Measurements from ENCODE around the gene LEPR.
A peak's percentile ranks its signal among the peaks of the same experiment; 100 is the strongest.

LEPR gene

DNA sequence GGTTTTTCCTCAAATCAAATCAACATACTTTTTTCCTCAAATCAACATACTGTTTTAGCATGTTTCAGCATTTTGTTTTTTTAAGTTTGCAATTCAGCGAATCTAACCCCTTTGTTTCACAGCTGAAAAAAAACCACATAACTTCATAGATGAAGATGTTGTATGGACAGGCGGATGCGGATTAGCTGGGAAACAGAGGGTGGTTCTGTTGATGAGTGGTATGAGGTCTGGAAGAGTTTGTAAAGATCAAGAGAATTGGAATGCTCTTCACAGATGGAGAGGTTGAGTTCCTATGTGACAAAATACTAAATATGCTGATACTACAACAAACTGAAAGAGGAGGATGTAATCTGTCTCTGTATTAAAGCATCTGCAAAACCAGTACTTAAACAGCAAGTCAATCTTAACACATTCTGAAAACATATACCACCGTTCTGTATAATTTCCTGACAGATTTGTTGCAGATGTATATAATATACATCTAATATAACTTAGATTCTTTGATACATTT lies 10.6 kb upstream of the LEPR start:
- DNase-seq (ENCODE audit: low read depth in 3 of 3): no peak

DNA sequence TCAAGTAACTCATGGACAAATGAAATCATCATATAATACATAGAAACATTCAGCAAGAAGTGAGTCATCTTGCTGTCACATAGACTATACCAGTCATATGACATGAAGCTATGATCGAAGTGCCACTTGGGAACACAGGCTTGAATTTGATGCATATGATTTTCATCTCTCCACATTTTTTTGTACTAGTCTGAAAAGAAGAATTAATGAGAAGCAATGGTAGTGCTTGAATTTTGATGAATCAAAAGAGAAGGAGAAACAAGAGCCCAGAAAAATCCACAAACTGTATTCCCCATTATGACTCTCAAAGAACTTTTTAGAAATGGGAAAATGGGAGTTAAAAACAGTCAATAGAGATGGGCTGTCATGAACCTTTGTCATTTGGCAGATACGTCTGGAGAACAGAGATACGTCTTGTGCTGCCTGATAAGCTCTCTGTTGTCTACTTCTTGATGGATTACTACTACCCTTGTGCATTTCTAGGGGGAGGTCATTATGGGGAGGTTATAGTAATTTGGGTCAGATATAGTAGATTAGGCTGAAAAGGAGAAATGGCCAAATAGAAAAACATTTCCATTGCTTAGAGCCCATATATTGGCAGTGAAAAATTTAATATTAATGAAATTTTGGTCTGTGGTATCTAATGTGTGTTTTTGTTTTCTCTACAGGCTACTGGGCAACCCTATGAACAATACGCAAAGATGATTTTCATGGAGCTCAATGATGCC lies 8.0 kb upstream of the LEPR start:
- DNase-seq (ENCODE audit: low read depth in 3 of 3): no peak

- DNase-seq (ENCODE audit: low read depth in 3 of 3): no peak
Observed at GRCh38 chr1:65412984-65413375, 7.5 kb upstream of the LEPR start.

DNA sequence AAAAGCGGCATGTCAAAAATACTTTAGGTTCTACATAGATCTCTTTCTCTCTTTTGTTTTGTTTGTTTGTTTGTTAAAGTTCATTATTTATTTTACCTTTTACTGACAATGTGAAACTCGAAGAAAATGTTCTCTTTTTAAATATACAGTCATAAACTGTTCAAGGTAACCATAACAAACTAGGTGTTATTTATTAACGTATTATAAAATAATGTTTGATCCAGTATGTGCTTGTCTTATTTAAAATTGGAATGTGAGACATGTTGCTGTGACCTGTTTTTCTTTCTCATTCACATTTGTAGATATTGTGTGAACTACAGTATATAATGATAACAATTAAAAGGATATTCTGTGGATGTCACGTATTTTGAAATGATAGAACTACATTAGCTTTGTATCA lies 5.9 kb upstream of the LEPR start:
- no peak for DNase-seq (ENCODE audit: low read depth in 3 of 3)

DNA sequence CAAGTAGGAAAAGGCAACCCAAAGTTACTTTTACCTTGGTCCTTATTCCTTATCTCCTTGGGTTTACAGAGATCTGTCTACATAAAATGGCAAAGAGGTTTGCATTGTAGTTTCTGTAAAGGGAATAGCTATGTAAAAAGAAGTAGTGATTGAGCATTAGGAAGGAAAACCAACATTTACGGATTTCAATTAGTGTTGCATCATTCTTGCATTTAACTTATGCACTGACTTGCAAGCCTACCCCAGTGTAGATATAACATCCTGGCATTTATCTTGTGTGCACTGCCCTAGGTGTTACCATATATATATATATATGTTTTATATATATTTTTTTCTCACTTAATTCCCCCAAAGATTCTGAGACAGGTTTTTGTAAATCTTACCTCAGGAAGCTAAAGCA lies 3.7 kb upstream of the LEPR start:
- DNase-seq (ENCODE audit: low read depth in 3 of 3): no peak

DNA sequence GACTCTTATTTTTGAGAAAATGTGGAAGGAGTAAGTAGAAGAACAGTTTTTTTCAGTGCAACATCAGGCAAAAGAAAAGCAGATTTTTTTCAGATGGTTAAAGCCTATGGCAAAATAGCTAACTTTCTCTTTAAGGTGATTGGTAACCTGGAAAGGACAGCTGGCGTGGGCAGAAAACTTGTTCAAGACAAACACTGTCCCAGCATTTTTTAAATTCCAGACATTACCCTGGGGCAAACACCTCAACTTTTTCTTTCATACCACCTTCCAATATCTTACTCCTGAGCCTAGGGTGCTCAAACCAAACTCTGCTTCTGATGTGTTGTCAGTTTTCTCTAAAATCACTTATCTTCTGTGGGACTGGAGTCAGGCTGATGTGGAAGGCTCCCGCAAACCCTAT lies 2.7 kb upstream of the LEPR start:
- no peak for DNase-seq (ENCODE audit: low read depth in 3 of 3)

DNA sequence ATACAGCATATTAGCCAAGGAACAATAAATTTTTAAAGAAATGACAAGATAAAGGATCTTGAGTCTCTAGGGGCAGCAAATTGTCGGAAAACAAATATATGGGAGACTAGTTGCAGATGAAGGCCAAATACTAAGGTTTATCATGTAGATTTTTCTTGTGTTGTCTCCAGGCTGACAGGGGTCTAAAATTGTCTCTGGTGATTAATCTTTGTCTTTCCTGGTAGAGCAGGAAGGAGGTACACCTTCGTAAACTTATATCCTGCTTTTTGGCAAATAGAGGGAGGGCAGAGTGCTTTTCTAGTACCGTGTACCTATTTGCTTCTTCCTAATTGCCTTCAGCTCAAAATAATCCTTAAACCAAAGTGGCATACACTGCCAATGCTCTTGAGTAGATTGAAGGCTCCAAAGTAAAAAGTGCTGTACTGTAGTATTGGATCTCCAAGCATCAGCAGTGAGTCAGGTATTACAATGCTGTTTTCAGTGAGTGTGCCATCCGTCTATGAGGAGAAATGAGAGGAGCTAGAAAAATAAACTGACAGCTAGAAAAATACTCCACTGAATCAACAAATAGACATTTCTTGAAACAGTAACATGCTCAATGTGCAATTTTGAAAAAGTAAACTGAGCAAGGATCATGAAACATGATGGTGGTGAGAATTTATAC lies 1.8 kb upstream of the LEPR start:
- no peak for DNase-seq (ENCODE audit: low read depth in 3 of 3)

DNA sequence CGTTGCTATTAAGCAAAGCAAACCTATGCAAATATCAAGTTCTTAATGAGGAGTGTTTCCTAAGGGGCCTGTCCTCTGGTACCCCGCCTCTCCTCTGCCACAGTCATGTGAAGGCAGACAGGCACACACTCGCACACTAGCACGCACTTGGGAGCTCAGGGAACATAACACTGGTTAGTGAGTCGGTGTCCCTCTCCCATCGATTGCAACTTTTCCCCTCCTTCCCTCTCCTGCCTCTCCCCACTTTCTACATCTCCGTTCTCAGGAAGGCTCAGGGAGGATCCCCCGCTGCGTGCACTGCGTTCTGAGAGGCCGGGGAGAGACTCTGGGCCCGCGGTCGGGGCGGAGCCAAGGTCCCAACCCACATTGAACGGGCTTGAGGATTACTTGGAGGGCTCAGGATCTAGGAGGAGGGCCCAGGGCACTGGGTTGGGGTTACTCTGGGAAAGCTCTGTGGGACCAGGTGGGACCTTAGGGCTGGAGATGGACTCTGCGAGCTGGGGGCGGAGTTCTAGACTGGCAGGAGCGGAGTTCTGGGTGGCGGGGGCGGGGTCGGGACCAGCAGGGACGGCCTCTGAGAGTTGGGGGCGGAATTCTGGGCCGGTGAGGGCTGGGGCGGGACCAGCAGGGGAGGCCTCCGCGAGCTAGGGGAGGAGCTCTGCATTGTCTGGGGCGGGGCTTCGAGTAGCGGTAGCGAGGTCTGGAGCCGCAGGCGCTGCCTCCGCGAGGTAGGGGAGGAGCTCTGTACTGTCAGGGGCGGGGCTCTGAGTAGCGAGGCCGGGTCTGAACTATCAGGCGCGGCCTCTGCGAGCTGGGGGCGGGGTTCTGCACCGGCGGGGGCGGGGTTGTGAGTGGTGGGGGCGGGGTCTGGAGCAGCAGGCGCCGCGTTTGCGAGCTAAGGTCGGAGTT lies 533 bp upstream of the LEPR start:
- DNase-seq (ENCODE audit: low read depth in 3 of 3): peak; percentile 96 to 99 (median 97)

- no peak for DNase-seq (ENCODE audit: low read depth in 3 of 3)
Observed at GRCh38 chr1:65421351-65422025, 1.0 kb downstream of the LEPR start.

DNA sequence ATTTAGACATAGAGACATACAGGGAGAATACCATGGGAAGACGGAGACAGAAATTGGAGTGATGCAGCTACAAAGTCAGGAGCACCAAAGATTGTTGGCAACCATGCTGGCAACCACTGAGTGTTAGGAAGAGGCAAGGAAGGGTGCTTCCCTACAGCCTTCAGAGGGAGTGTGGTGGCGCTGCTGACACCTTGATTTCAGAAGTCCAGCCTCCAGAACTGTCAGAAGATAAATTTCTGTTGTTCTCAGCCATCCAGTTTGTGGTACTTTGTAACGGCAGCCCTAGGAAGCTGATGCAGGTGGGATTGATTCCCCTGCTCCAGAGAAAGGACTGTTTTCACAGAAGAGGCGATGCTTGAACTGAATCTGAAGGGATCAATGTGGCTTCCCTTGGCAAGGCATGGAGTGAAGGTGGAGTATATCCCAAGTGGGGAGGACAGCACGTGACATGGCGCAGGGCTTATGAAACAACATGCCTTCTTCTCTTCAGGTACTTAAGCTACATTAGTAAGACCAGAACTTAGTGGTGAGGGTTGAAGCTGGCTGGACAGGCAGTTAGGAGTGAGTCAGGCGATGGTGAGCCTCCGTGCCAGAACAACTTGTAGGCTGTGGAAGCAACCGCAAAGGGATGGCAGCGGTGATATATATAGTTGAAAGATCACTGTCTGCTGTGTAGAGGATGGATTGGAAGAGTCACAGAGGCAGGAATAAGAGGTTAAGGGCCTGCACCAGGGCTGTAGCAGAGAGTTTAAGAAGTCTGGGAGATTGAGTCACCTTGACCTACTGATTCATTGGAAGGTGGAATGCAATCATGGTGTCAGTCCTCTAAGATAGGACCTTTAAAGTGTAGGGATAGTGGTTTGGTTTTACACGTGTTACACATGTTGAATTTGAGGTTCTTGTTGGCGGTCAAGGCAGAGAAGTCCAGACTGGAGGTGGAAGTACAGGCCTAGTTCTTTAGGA lies 2.1 kb downstream of the LEPR start:
- DNase-seq (ENCODE audit: low read depth in 3 of 3): no peak

- peak in 1 of 3 donors; percentile 16 for DNase-seq (ENCODE audit: low read depth in 3 of 3)
Observed at GRCh38 chr1:65423884-65424572, 3.6 kb downstream of the LEPR start.

DNA sequence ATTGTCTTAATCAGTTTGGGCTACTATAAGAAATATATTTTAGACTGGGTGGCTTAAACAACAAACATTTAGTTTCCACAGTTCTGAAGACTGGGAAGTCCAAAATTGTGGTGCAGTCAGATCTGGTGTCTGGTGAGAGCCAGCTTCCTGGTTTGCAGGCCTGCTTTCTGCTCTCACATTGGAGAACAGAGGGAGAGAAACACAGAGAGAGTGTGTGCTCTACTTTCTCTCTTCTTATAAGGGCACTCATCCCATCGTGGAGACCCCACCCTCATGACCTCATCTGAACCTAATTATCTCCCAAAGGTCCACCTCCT lies 4.1 kb downstream of the LEPR start:
- DNase-seq (ENCODE audit: low read depth in 3 of 3): no peak

- DNase-seq (ENCODE audit: low read depth in 3 of 3): no peak
Observed at GRCh38 chr1:65425006-65425405, 4.5 kb downstream of the LEPR start.

GRCh38 chr1:65425697-65426096 lies 5.2 kb downstream of the LEPR start:
- no peak for DNase-seq (ENCODE audit: low read depth in 3 of 3)

DNA sequence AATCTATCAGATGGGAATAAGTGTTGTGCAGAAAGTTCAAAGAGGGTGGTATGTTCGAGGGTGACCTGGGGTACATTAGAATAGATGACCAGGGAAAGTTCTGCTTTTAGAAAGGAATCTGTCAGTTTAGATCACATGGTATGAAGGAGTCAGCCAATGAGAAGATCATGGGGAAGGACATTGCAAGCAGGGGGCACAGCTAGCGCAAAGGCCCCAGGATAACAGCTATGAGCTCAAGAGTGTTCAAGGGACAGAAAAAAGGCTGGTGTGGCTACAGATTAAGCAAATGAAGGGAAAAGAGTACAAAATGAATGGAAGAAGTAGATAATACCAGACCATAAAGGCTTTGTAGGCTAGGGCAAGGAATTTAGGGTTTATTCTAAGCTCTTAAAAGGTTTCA lies 8.6 kb downstream of the LEPR start:
- no peak for DNase-seq (ENCODE audit: low read depth in 3 of 3)

DNA sequence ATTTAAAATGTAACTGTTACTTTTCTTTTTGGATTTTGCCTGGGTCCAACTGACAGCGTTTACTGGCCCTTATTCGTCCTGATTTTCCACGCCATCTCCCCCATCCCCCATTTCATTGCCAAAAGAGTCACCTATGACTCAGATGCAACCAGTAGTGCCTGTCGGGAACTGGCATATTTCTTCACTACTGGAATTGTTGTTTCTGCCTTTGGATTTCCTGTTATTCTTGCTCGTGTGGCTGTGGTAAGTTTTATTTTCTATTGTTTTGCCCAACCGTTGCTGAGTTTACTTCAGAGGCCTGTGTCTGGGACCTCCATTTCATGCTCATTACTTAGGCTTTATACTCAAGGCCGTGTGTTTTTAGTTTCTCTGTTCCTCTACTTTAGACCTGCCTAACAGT lies 9.3 kb downstream of the LEPR start:
- no peak for DNase-seq (ENCODE audit: low read depth in 3 of 3)

GRCh38 chr1:65431111-65431705 lies 10.7 kb downstream of the LEPR start:
- DNase-seq (ENCODE audit: low read depth in 3 of 3): no peak

DNA sequence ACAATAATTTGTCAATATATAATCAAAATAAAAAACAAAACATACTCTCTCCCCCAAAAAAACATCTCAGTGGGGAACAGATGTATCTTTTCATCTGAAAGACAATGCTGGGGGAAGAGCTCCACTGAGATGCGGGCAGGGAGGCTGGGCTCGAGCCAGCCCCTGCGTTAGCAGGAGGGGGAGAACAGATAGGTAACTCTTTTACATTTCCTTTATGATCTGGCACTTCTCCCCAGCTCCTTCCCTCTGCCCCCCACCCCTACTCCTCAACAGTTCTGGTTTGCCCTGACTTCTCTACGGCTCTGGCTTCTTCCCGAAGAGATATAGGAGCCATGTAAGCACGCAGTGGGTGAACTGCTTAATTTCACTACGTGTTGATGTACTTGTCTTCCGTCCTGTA lies 12.4 kb downstream of the LEPR start:
- no peak for DNase-seq (ENCODE audit: low read depth in 3 of 3)

DNA sequence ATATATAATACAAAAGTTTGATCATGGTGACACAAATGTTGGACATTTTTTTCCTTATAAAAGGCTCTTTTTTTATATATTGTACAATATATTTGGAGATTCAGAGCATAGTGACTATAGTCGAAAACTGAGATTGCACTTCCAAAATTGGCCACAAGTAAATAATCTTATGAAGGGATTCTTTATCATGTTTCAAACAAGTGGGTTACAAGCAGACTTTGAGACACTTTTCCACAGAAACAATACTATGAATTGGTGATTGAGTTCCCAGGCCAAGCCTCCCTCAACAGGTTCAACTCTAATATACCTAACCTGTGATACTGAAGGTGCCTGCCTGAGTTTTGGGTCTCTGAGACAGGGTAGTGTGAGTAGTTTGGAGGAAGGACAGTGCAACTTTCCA lies 13.8 kb downstream of the LEPR start:
- no peak for DNase-seq (ENCODE audit: low read depth in 3 of 3)

DNA sequence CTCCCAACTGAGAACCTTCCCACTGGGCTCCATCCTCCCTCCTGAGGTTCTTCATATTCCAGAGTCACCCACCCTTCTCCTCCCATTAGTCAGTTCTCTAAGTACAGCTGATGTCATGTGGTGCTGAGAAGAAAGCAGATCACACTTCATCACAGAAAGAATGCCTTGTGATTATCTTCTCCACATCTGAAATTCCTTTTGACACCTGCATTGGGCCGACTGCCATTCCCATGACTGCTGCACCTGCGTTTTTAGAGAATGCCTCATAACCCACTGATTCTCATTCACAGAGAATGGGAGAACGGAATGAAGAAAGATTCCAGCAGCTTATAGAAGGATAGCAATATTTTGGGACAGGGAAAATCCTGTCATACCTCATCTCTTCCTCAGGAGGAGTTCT lies 14.3 kb downstream of the LEPR start:
- no peak for DNase-seq (ENCODE audit: low read depth in 3 of 3)
